Kidney (tissue), 14 donors: ENCODE measurements around the gene ARHGEF38. TPM values are rescaled to one million over a fixed set of nuclear protein-coding genes. Genes with fewer than 3 reads are reported as not detected.

Experiments used
- DNase-seq, 5 donors: peaks; one replicate each; pipeline ENCODE4 v3.0.0-alpha.2; 2013 to 2020
- FAIRE-seq: peaks from 2 replicates; lab custom pipeline; 2012; peaks lifted over from hg19 to GRCh38; lab: Jason Lieb, UNC
- H3K27ac ChIP-seq, 2 donors: one replicate each; pipeline ENCODE4 v1.7.0; 2013; ENCODE audit warnings: low read depth in 2 of 2, low read length in 2 of 2, inconsistent platforms in 1 of 2
- H3K27me3 ChIP-seq: one replicate; pipeline ENCODE4 v1.7.1; 2013; ENCODE audit warnings: low read length, inconsistent platforms; ENCODE audit not compliant: control insufficient read depth, insufficient read depth
- H3K36me3 ChIP-seq, 3 donors: one replicate each; pipeline versions ENCODE4 v1.7.0 to v1.7.1; 2013; ENCODE audit warnings: low read length in 3 of 3, control low read depth in 1 of 3, inconsistent platforms in 1 of 3; ENCODE audit not compliant: insufficient read depth in 3 of 3, control insufficient read depth in 2 of 3
- H3K4me1 ChIP-seq, 3 donors: one replicate each; pipeline versions ENCODE4 v1.7.0 to v1.7.1; 2013; ENCODE audit warnings: low read length in 3 of 3, inconsistent platforms in 1 of 3, low read depth in 1 of 3; ENCODE audit not compliant: control insufficient read depth in 2 of 3, insufficient read depth in 2 of 3
- H3K4me3 ChIP-seq, 3 donors: one replicate each; pipeline versions ENCODE4 v1.7.0 to v1.8.1; 2013; ENCODE audit warnings: low read length in 3 of 3, control low read depth in 1 of 3, inconsistent platforms in 1 of 3
- H3K9ac ChIP-seq, 3 donors: one replicate each; pipeline versions ENCODE4 v1.7.0 to v1.7.1; 2013; ENCODE audit warnings: low read length in 3 of 3, control low read depth in 1 of 3, inconsistent platforms in 1 of 3
- H3K9me3 ChIP-seq, 3 donors: one replicate each; pipeline versions ENCODE4 v1.7.0 to v1.7.1; 2013; ENCODE audit warnings: low read length in 3 of 3, control low read depth in 1 of 3, inconsistent platforms in 1 of 3; ENCODE audit not compliant: control insufficient read depth in 2 of 3, insufficient read depth in 1 of 3
- intact Hi-C: fragments of 100-400 bp; cut with DNase I; formaldehyde crosslinking; loops from one replicate; pipeline ENCODE4 v1.11.1; 2022
- polyA plus RNA-seq: library from polyadenylated mRNA; stranded (reverse); fragments of 350-450 nt; fragmentation: Illumina TruSeq; extraction: RNeasy Lipid Tissue Mini Kit (QIAGEN cat#74804); gene quantifications from one replicate; pipeline ENCODE4 v1.2.3, GENCODE V29; 2014; ENCODE audit warnings: low read depth, low replicate concordance; ENCODE audit not compliant: insufficient read depth
- total RNA-seq: library from RNA; stranded (reverse); fragmentation: NEBNext Ultra II Directional; extraction: Animal tissue kit (Norgen Biotek cat#: 25700); gene quantifications from one replicate; pipeline ENCODE4 v1.2.1, GENCODE V29; 2021
- TF ChIP-seq, protein P1 (sequence below): IDR thresholded peaks from 3 replicates; pipeline ENCODE4 v1.5.1; 2012; ENCODE audit warnings: mild to moderate bottlenecking, moderate library complexity, borderline replicate concordance; ENCODE audit not compliant: insufficient read depth; ENCODE audit errors: extremely low read depth
- donor health status: control.
- donor health status: control.
- donor health status: control.
- donor health status: control.
- donor health status: control.
- donor health status: DM: yes; HTN: yes; CAD: no.
- donor health status: Normal renal cell carcinoma (clear cell type).

Gene ARHGEF38
- total and polyA plus RNA-seq, 2 donors from 2014 or later = 1.5 to 41.1 TPM

- no peak overlapping the region for H3K4me3 ChIP-seq
- no peak for DNase-seq
- no peaks in the 10 kb centered on the region for H3K27me3 ChIP-seq
- no peak overlapping the region for H3K9ac ChIP-seq
- no peak overlapping the region for H3K27ac ChIP-seq
- no peaks in the 10 kb centered on the region for H3K4me1 ChIP-seq
- FAIRE-seq = no peak
- H3K36me3 ChIP-seq = no peaks in the 10 kb centered on the region
- intact Hi-C loops = no loop called here
- TF ChIP-seq, protein P1, sequence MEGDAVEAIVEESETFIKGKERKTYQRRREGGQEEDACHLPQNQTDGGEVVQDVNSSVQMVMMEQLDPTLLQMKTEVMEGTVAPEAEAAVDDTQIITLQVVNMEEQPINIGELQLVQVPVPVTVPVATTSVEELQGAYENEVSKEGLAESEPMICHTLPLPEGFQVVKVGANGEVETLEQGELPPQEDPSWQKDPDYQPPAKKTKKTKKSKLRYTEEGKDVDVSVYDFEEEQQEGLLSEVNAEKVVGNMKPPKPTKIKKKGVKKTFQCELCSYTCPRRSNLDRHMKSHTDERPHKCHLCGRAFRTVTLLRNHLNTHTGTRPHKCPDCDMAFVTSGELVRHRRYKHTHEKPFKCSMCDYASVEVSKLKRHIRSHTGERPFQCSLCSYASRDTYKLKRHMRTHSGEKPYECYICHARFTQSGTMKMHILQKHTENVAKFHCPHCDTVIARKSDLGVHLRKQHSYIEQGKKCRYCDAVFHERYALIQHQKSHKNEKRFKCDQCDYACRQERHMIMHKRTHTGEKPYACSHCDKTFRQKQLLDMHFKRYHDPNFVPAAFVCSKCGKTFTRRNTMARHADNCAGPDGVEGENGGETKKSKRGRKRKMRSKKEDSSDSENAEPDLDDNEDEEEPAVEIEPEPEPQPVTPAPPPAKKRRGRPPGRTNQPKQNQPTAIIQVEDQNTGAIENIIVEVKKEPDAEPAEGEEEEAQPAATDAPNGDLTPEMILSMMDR = no peak
- no peaks in the 10 kb centered on the region for H3K9me3 ChIP-seq
Measured at GRCh38 chr4:105661028-105661427, 108.6 kb downstream of the ARHGEF38 start.

GRCh38 chr4:105662935-105663675, 110.7 kb downstream of the ARHGEF38 start:
- intact Hi-C loops = no loop called here
- H3K27ac ChIP-seq = no peak overlapping the region
- peak; percentile 52 for FAIRE-seq
- no peak for DNase-seq
- H3K9me3 ChIP-seq = no peaks in the 10 kb centered on the region
- no peaks in the 10 kb centered on the region for H3K4me1 ChIP-seq
- H3K27me3 ChIP-seq = no peaks in the 10 kb centered on the region
- H3K9ac ChIP-seq = no peak overlapping the region
- H3K4me3 ChIP-seq = no peak overlapping the region
- TF ChIP-seq, protein P1 = no peak
- H3K36me3 ChIP-seq = no peaks in the 10 kb centered on the region

GRCh38 chr4:105666693-105667092, 114.3 kb downstream of the ARHGEF38 start:
- TF ChIP-seq, protein P1 = peak; percentile 20
- no peaks in the 10 kb centered on the region for H3K9me3 ChIP-seq
- no peak for FAIRE-seq
- H3K9ac ChIP-seq = no peak overlapping the region
- DNase-seq = peak in 2 of 5 donors; percentile 34 to 42
- H3K27me3 ChIP-seq = no peaks in the 10 kb centered on the region
- no peaks in the 10 kb centered on the region for H3K4me1 ChIP-seq
- no peak overlapping the region for H3K27ac ChIP-seq
- no peak overlapping the region for H3K4me3 ChIP-seq
- no peaks in the 10 kb centered on the region for H3K36me3 ChIP-seq
- intact Hi-C loops = no loop called here
